Immature natural killer cell (primary cell): ENCODE measurements around the gene MARCO. TPM values are rescaled to one million over a fixed set of nuclear protein-coding genes. Genes with fewer than 3 reads are reported as not detected.

Experiments used
- DNase-seq, 3 donors: peaks; one replicate each; pipeline ENCODE4 v3.0.0; 2022; ENCODE audit warnings: mixed read lengths in 1 of 3
- H3K27ac Mint-ChIP-seq, 6 donors: one replicate each; pipeline ENCODE4 v1.8.0; 2020; ENCODE audit warnings: mixed read lengths in 6 of 6, mild to moderate bottlenecking in 5 of 6, inconsistent platforms in 4 of 6, moderate library complexity in 3 of 6
- H3K27me3 Mint-ChIP-seq, 3 donors: one replicate each; pipeline ENCODE4 v1.8.0; 2020 to 2021; ENCODE audit warnings: low read depth in 3 of 3, mild to moderate bottlenecking in 3 of 3, mixed read lengths in 3 of 3, moderate library complexity in 3 of 3, inconsistent platforms in 1 of 3
- H3K36me3 Mint-ChIP-seq, 3 donors: one replicate each; pipeline ENCODE4 v1.8.0; 2020; ENCODE audit warnings: mixed read lengths in 3 of 3, inconsistent platforms in 2 of 3, mild to moderate bottlenecking in 2 of 3
- H3K4me1 Mint-ChIP-seq, 2 donors: one replicate each; pipeline ENCODE4 v1.8.0; 2020; ENCODE audit warnings: inconsistent platforms in 2 of 2, mild to moderate bottlenecking in 2 of 2, mixed read lengths in 2 of 2, moderate library complexity in 1 of 2
- H3K4me3 Mint-ChIP-seq, 5 donors: one replicate each; pipeline ENCODE4 v1.8.0; 2020; ENCODE audit warnings: mild to moderate bottlenecking in 5 of 5, mixed read lengths in 5 of 5, inconsistent platforms in 3 of 5, moderate library complexity in 3 of 5
- H3K9me3 Mint-ChIP-seq, 6 donors: one replicate each; pipeline ENCODE4 v1.8.0; 2020; ENCODE audit warnings: mild to moderate bottlenecking in 6 of 6, mixed read lengths in 6 of 6, inconsistent platforms in 4 of 6, moderate library complexity in 3 of 6
- polyA plus RNA-seq, 3 donors: library from polyadenylated mRNA; unstranded; fragments of 300-500 nt; fragmentation: Illumina TruSeq; gene quantifications; one replicate each; pipeline ENCODE4 v1.2.3, GENCODE V29; 2021

MARCO gene
- polyA plus RNA-seq, 3 donors from 2014 or later, result 0.53 TPM; not detected in 2

DNA sequence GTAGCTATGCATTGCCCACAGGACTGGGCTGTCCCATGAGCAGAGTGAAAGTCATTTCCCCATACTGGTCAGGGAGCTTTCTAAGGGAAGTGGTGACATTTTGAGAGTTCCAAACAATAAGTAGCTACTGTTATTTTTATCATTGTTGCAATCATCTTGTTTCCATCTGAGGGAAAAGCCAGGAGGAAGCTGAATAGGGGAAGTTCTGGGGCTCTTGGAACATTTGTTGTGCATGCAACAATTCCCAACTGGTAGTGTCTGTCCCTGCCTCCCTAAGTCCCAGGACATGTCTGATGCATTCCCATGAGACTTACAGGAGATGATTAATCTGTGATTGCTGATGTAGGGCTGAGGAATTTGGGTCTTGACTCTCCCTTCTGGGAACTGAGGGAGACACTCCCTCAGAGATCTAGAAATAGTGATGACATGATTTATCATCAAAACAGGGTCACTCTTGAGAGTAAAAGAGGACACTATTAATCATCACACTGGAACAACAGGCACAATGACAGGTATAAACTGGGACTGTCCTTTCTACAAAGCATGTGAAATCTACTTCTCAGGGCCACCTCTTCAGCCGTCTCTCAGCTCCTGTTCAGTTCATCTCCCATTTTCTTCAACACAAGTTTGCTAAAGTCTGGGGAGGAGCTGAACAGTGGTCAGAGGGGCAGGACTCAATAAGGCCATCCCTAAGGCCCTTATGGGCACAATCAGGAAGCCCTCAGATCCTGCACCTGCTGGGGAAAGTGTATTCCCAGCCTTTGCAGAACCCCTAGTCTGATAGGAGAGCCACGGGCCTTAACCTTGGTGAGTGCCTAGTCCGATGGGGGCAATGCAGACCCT, 28.0 kb upstream of the MARCO start:
- H3K9me3 Mint-ChIP-seq, result peaks cover 0 to 6% (median 0%) of the 10 kb centered on the region in 6 donors
- no peaks in the 10 kb centered on the region for H3K36me3 Mint-ChIP-seq
- DNase-seq, result no peak
- H3K27ac Mint-ChIP-seq, result no peak overlapping the region
- peaks cover 0 to 9% (median 2%) of the 10 kb centered on the region in 3 donors for H3K27me3 Mint-ChIP-seq
- no peaks in the 10 kb centered on the region for H3K4me1 Mint-ChIP-seq
- no peak overlapping the region for H3K4me3 Mint-ChIP-seq

DNA sequence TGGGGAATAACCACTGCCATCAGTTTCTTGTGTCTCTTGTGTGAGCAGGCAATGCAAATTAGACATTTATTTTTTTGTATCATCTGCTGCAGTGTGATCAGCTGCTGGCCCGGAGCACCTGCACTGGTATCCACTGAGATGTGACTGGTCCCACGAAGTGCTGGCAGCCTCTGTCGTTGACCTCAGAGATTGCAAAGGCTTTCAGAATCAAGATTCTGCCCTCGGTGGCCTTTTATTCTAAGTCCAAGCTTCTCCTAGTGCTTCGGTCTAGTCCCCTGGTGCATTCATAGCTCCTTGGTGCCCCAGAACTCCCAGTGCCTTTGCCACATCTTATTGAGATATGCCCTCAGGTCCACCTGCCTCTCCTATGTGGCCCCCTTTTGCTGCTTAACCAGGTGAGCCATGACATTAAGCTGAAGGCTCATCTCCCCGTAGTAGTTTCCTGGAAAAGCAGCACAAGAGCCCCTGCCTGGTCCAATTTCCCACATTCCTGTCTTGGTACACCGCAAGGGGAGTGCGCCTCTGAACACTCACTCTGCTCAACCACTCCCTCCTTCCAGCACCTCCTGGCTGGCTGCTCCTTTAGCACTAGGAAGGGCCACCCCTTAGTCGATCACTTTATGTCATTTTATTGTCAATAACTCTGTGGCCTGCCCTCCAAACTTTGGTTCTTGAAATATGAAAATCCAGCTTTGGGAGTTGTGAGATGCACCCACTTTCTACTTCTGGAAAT, 27.1 kb upstream of the MARCO start:
- peaks cover 0 to 6% (median 0%) of the 10 kb centered on the region in 6 donors for H3K9me3 Mint-ChIP-seq

DNA sequence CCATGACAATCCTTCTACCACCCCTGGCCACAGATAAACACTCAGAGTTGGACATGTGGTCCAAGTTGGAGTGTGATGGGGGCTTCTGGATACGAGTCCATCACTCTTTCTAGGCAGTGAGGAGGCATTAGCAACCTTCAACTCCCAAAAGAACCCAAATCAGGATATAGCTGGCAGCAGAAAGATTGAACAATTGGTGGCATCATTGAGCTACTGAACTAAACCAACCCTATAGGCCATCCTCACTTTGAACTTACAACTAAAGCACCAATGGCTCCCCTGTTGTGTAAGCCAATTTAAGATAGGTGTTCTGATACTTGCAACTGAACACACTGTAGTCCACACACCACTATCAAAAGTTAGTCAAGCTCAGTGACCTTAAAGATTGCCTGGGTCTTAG, 24.0 kb upstream of the MARCO start:
- peaks cover 0 to 6% (median 0%) of the 10 kb centered on the region in 6 donors for H3K9me3 Mint-ChIP-seq
- H3K4me3 Mint-ChIP-seq, result no peak overlapping the region
- DNase-seq, result no peak
- H3K27ac Mint-ChIP-seq, result no peak overlapping the region
- no peaks in the 10 kb centered on the region for H3K4me1 Mint-ChIP-seq
- H3K36me3 Mint-ChIP-seq, result no peaks in the 10 kb centered on the region
- peaks cover 2 to 7% (median 2%) of the 10 kb centered on the region in 3 donors for H3K27me3 Mint-ChIP-seq

More for the DNA sequence above, 27.1 kb upstream of the MARCO start:
- H3K27me3 Mint-ChIP-seq, result peaks cover 0 to 9% (median 2%) of the 10 kb centered on the region in 3 donors
- no peak for DNase-seq
- no peak overlapping the region for H3K4me3 Mint-ChIP-seq
- H3K4me1 Mint-ChIP-seq, result no peaks in the 10 kb centered on the region
- no peaks in the 10 kb centered on the region for H3K36me3 Mint-ChIP-seq
- H3K27ac Mint-ChIP-seq, result no peak overlapping the region

DNA sequence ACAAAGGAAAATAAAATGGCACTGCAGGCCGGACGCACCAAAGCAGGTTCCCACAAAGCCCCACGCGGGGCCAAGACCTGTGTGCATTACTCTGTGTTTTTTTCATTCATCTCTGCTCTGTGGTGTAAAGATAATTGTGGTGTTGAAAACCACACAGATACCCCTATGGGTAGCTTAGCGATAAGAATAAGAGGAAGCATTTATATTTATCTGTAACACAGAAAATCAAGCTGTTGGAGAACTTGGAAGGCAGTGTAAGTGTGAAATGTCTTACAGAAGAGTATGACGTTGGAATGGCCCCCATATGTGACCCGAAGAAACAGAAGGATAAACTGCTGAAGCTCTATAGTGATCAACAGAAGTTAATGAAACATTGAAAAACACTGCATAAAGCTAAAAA, 20.3 kb upstream of the MARCO start:
- peaks cover 0 to 8% (median 2%) of the 10 kb centered on the region in 3 donors for H3K27me3 Mint-ChIP-seq
- H3K27ac Mint-ChIP-seq, result no peak overlapping the region
- no peaks in the 10 kb centered on the region for H3K4me1 Mint-ChIP-seq
- no peaks in the 10 kb centered on the region for H3K36me3 Mint-ChIP-seq
- peaks cover 0 to 6% (median 0%) of the 10 kb centered on the region in 6 donors for H3K9me3 Mint-ChIP-seq
- no peak for DNase-seq
- no peak overlapping the region for H3K4me3 Mint-ChIP-seq

- Mint-ChIP-seq H3K27me3 (peaks cover 0 to 8% (median 2%) of the 10 kb centered on the region in 3 donors), H3K9me3 (peaks cover 0 to 6% (median 0%) of the 10 kb centered on the region in 6 donors), H3K4me3 (no peak overlapping the region), H3K4me1 (no peaks in the 10 kb centered on the region), H3K36me3 (no peaks in the 10 kb centered on the region), H3K27ac (no peak overlapping the region)
- DNase-seq, result no peak
These were observed 19.7 kb upstream of the MARCO start for GRCh38 chr2:118922254-118922653.

DNA sequence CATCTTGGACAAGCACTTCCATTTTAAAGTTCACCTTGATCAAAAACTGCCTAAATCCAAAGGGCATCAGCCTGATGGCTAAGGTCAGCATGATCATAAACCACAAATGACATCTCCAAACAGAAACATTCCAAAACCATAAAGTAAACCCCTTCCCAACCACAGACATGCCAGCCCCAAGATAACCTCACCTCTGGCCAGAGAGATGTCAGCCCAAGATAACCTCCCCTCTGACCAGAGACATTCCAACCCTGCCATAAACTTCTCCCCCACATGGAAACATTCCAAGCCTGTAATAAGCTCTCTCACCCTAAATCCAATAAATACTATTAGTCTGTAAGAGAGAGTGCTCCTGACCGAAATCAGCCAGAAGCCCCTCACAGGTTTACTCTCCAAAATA, 18.6 kb upstream of the MARCO start:
- no peak for DNase-seq
- Mint-ChIP-seq H3K4me3 (no peak overlapping the region), H3K27ac (no peak overlapping the region), H3K36me3 (no peaks in the 10 kb centered on the region), H3K27me3 (peaks cover 0 to 8% (median 2%) of the 10 kb centered on the region in 3 donors), H3K4me1 (no peaks in the 10 kb centered on the region), H3K9me3 (no peaks in the 10 kb centered on the region)

DNA sequence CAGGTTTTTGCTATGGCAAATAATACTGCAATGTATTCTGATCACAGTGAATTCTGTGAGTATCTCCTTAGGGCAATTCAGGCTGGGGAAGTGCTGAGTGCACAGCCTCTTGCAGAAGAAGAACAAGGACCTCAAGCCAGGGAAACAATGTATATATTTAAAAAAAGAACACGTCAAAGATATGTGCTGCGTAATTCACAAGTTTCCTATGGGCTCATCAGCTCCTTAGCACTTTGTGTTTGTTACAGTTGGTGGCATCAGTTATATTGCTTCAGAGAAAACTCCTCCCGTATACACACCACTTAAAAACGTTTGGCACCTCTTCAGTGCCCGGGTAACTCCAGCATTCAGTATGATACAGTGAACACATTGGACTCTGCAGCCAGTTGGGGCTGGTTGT, 16.5 kb upstream of the MARCO start:
- H3K27me3 Mint-ChIP-seq, result peaks cover 0 to 5% (median 4%) of the 10 kb centered on the region in 3 donors
- no peak overlapping the region for H3K27ac Mint-ChIP-seq
- peaks cover 0 to 3% (median under 1%) of the 10 kb centered on the region in 6 donors for H3K9me3 Mint-ChIP-seq
- DNase-seq, result no peak
- no peaks in the 10 kb centered on the region for H3K4me1 Mint-ChIP-seq
- no peak overlapping the region for H3K4me3 Mint-ChIP-seq
- H3K36me3 Mint-ChIP-seq, result no peaks in the 10 kb centered on the region

DNA sequence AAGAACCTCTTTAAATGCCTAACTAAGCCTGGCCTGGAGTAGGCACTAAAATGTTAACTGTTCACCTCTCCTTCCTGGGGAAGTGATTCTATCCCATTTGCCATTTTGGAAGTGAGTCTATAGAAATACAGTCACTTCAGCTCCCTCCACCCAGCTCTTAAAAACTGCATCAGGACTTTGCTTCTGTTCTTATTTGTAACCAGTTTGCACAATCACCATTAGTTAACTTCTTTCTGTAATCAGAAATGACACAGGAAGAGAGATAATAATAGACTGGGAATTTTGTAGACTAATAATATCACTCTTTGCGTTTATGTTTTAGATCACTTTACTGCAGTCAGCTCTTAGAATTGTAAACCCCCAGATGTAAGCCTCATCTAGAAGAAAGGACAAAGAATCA, 16.0 kb upstream of the MARCO start:
- H3K9me3 Mint-ChIP-seq, result peaks cover 0 to 4% (median under 1%) of the 10 kb centered on the region in 6 donors
- no peak overlapping the region for H3K27ac Mint-ChIP-seq
- no peak overlapping the region for H3K4me3 Mint-ChIP-seq
- DNase-seq, result no peak
- no peaks in the 10 kb centered on the region for H3K4me1 Mint-ChIP-seq
- H3K27me3 Mint-ChIP-seq, result peaks cover 0 to 5% (median 4%) of the 10 kb centered on the region in 3 donors
- no peaks in the 10 kb centered on the region for H3K36me3 Mint-ChIP-seq

- peaks cover 8 to 14% (median 12%) of the 10 kb centered on the region in 6 donors for H3K9me3 Mint-ChIP-seq
- DNase-seq, result no peak
- H3K4me3 Mint-ChIP-seq, result no peak overlapping the region
- no peak overlapping the region for H3K27ac Mint-ChIP-seq
- H3K27me3 Mint-ChIP-seq, result peaks cover 0 to 8% (median 8%) of the 10 kb centered on the region in 3 donors
- H3K36me3 Mint-ChIP-seq, result peaks cover 0 to 4% (median 3%) of the 10 kb centered on the region in 3 donors
- H3K4me1 Mint-ChIP-seq, result no peaks in the 10 kb centered on the region
These were observed 12.9 kb upstream of the MARCO start for GRCh38 chr2:118929059-118929458.

GRCh38 chr2:118932949-118933348, 9.0 kb upstream of the MARCO start:
- H3K9me3 Mint-ChIP-seq, result peaks cover 8 to 14% (median 12%) of the 10 kb centered on the region in 6 donors
- H3K4me3 Mint-ChIP-seq, result no peak overlapping the region
- peaks cover 0 to 8% (median 8%) of the 10 kb centered on the region in 3 donors for H3K27me3 Mint-ChIP-seq
- DNase-seq, result no peak
- H3K36me3 Mint-ChIP-seq, result peaks cover 0 to 4% (median 3%) of the 10 kb centered on the region in 3 donors
- no peak overlapping the region for H3K27ac Mint-ChIP-seq
- H3K4me1 Mint-ChIP-seq, result no peaks in the 10 kb centered on the region

- Mint-ChIP-seq H3K4me3 (no peak overlapping the region), H3K27me3 (peaks cover 0 to 11% (median 5%) of the 10 kb centered on the region in 3 donors), H3K36me3 (peaks cover 0 to 4% (median 3%) of the 10 kb centered on the region in 3 donors), H3K4me1 (no peaks in the 10 kb centered on the region), H3K9me3 (peaks cover 8 to 12% (median 10%) of the 10 kb centered on the region in 6 donors), H3K27ac (no peak overlapping the region)
- DNase-seq, result no peak
These were observed 5.7 kb upstream of the MARCO start for GRCh38 chr2:118936306-118936705.

DNA sequence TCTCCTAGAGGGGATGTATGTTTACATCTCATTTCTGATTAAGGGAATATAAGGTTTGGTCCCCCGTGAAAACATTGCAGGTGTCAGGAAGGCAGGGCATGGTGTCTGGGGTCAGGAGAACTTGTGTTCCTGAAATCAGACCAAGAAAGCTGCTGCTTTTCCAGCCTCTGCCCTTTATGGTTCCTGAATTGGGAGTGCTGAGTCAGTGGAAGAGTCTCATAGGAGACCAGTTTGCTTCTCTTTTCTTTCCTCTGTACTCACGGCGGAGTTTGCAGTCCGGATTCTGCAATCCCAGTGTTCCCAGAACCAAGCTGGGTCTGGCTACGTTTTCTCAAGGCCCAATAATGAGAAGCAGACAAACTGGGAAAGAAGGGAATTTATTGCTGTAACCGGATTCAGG, 5.1 kb upstream of the MARCO start:
- Mint-ChIP-seq H3K4me1 (no peaks in the 10 kb centered on the region), H3K27me3 (peaks cover 0 to 11% (median 5%) of the 10 kb centered on the region in 3 donors), H3K9me3 (peaks cover 8 to 12% (median 10%) of the 10 kb centered on the region in 6 donors), H3K36me3 (peaks cover 0 to 4% (median 3%) of the 10 kb centered on the region in 3 donors), H3K27ac (no peak overlapping the region), H3K4me3 (no peak overlapping the region)
- DNase-seq, result no peak

DNA sequence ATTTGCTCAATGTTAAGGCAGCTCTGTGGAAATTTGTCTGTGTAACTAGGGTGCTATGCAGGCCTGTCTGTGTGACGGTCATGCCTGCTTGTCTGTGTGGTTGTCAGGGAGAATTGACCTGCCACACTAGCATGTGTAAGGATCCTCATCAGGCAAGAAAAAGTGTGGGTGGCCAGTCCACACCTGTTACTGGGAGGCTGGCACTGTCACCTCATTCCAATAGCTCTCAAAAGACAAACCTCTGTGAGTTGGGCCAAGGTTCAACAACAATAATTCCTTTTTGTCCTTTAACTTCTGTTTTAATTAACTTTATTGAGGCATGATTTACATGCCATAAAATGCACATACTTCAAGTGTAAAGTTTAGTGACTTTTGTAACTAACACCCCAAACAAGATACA, 4.2 kb upstream of the MARCO start:
- Mint-ChIP-seq H3K27ac (no peak overlapping the region), H3K36me3 (peaks cover 0 to 4% (median 3%) of the 10 kb centered on the region in 3 donors), H3K9me3 (peaks cover 8 to 11% (median 8%) of the 10 kb centered on the region in 6 donors), H3K4me1 (no peaks in the 10 kb centered on the region), H3K27me3 (peaks cover 0 to 9% (median 5%) of the 10 kb centered on the region in 3 donors), H3K4me3 (no peak overlapping the region)
- no peak for DNase-seq

DNA sequence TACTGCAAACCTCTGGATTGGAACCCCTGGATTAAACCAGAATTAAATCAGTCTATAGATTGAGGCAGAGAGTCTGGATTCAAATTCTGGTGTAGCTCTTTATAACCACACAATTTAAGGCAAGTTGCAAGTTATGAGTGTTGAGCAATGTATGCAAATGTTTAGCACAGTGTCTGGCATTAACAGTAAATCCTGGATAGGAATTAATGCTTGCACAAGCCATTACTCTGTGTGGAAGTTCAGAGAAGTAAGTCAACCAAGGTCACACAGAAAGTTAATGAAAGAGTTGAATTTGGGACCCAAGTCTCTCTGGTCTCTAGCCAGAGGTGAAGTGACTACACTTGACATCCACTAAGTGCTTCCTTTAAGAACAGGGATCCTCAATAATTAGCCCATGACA, 2.0 kb upstream of the MARCO start:
- H3K4me1 Mint-ChIP-seq, result no peaks in the 10 kb centered on the region
- no peak overlapping the region for H3K4me3 Mint-ChIP-seq
- no peak for DNase-seq
- H3K27me3 Mint-ChIP-seq, result peaks cover 0 to 2% (median 2%) of the 10 kb centered on the region in 3 donors
- H3K27ac Mint-ChIP-seq, result no peak overlapping the region
- no peaks in the 10 kb centered on the region for H3K36me3 Mint-ChIP-seq
- peaks cover 0 to 3% (median 0%) of the 10 kb centered on the region in 6 donors for H3K9me3 Mint-ChIP-seq
